NCI-H1930 (cell line): ENCODE results near the gene MC3R.

Experiments
- DNase-seq, 2 experiments: peaks; one replicate each; lab custom pipeline; 2025; lab: John Stamatoyannopoulos, UW

Gene MC3R

GRCh38 chr20:56249956-56250355 is 1.4 kb downstream of the MC3R start:
- no peak for DNase-seq

GRCh38 chr20:56257604-56258003 is 9.1 kb downstream of the MC3R start:
- no peak for DNase-seq

- no peak for DNase-seq
These were observed 11.4 kb downstream of the MC3R start for GRCh38 chr20:56259948-56260347.

GRCh38 chr20:56268536-56268935 is 20.0 kb downstream of the MC3R start:
- DNase-seq, result no peak

- no peak for DNase-seq
These were observed 23.4 kb downstream of the MC3R start for GRCh38 chr20:56271974-56272373.

- DNase-seq, result no peak
These were observed 25.0 kb downstream of the MC3R start for GRCh38 chr20:56273491-56273890.

- no peak for DNase-seq
These were observed 25.6 kb downstream of the MC3R start for GRCh38 chr20:56274156-56274555.

- DNase-seq, result no peak
These were observed 29.7 kb downstream of the MC3R start for GRCh38 chr20:56278196-56278595.

- no peak for DNase-seq
These were observed 37.0 kb downstream of the MC3R start for GRCh38 chr20:56285496-56285895.

GRCh38 chr20:56289652-56290051 is 41.1 kb downstream of the MC3R start:
- no peak for DNase-seq

GRCh38 chr20:56299362-56299761 is 50.8 kb downstream of the MC3R start:
- no peak for DNase-seq
